ENCODE results near the gene NUBP1. TPM values are rescaled to one million over a fixed set of nuclear protein-coding genes. Genes with fewer than 3 reads are reported as not detected.

NUBP1 gene
- total and polyA plus RNA-seq, 7 donors, result 24.7 to 74.7 (median 29.6) TPM

GRCh38 chr16:10799736-10800135, 56.1 kb downstream of the NUBP1 start:
- intact Hi-C loops (cut with DNase I), result no loop called here
- H3K36me3 ChIP-seq (ENCODE audit: insufficient read depth in 1 of 2, low read depth in 1 of 2), result no peaks in the 10 kb centered on the region
- H3K27me3 ChIP-seq (ENCODE audit: insufficient read depth in 3 of 3, low read length in 2 of 3), result no peaks in the 10 kb centered on the region
- no peaks in the 10 kb centered on the region for H3K9me3 ChIP-seq
- H3K4me3 ChIP-seq, result no peak overlapping the region
- 88 to 95% (median 94%) methylated on average over 3 of the region's 3 CpGs for WGBS, 3 donors
- H3K27ac ChIP-seq, result no peak overlapping the region
- no peak for ATAC-seq
- no peaks in the 10 kb centered on the region for H3K4me1 ChIP-seq
- TF ChIP-seq CTCF (IDR thresholded peaks at IDR 0.05), result no peak
- no peak for DNase-seq

- WGBS, 3 donors, result 64 to 71% (median 66%) methylated on average over 9 of the region's 9 CpGs
- no peak for TF ChIP-seq CTCF (IDR thresholded peaks at IDR 0.05)
- Histone ChIP-seq H3K27ac (no peak overlapping the region), H3K36me3 (ENCODE audit: insufficient read depth in 1 of 2, low read depth in 1 of 2) (no peaks in the 10 kb centered on the region), H3K9me3 (no peaks in the 10 kb centered on the region), H3K27me3 (ENCODE audit: insufficient read depth in 3 of 3, low read length in 2 of 3) (no peaks in the 10 kb centered on the region), H3K4me1 (no peaks in the 10 kb centered on the region), H3K4me3 (no peak overlapping the region)
- intact Hi-C loops (cut with DNase I), result loop anchor here in 1 of 2 donors (5.0 kb wide), 1 partner anchor 48 kb away; no protein-coding TSS in a partner anchor
- DNase-seq, result no peak
- no peak for ATAC-seq
Observed at GRCh38 chr16:10805334-10805733, 61.7 kb downstream of the NUBP1 start.

GRCh38 chr16:10806698-10807097, 63.1 kb downstream of the NUBP1 start:
- intact Hi-C loops (cut with DNase I), result loop anchor here in 1 of 2 donors (5.0 kb wide), 1 partner anchor 49 kb away; no protein-coding TSS in a partner anchor
- Histone ChIP-seq H3K4me1 (no peaks in the 10 kb centered on the region), H3K9me3 (no peaks in the 10 kb centered on the region), H3K4me3 (no peak overlapping the region), H3K27me3 (ENCODE audit: insufficient read depth in 3 of 3, low read length in 2 of 3) (no peaks in the 10 kb centered on the region), H3K27ac (no peak overlapping the region), H3K36me3 (ENCODE audit: insufficient read depth in 1 of 2, low read depth in 1 of 2) (no peaks in the 10 kb centered on the region)
- no peak for ATAC-seq
- 83 to 91% (median 87%) methylated on average over 6 of the region's 6 CpGs for WGBS, 3 donors
- no peak for DNase-seq
- TF ChIP-seq CTCF (IDR thresholded peaks at IDR 0.05), result no peak

GRCh38 chr16:10808218-10808617, 64.6 kb downstream of the NUBP1 start:
- H3K4me1 ChIP-seq, result no peaks in the 10 kb centered on the region
- H3K27ac ChIP-seq, result no peak overlapping the region
- intact Hi-C loops (cut with DNase I), result loop anchor here in 1 of 2 donors (5.0 kb wide), 1 partner anchor 51 kb away; no protein-coding TSS in a partner anchor
- no peaks in the 10 kb centered on the region for H3K9me3 ChIP-seq
- DNase-seq (no peak), ATAC-seq (no peak)
- no peaks in the 10 kb centered on the region for H3K27me3 ChIP-seq (ENCODE audit: insufficient read depth in 3 of 3, low read length in 2 of 3)
- 81 to 87% (median 83%) methylated on average over 3 of the region's 3 CpGs for WGBS, 3 donors
- no peak overlapping the region for H3K4me3 ChIP-seq
- H3K36me3 ChIP-seq (ENCODE audit: insufficient read depth in 1 of 2, low read depth in 1 of 2), result no peaks in the 10 kb centered on the region
- TF ChIP-seq CTCF (IDR thresholded peaks at IDR 0.05), result no peak

GRCh38 chr16:10808850-10809249, 65.2 kb downstream of the NUBP1 start:
- DNase-seq, result no peak
- WGBS, 3 donors, result 68 to 79% (median 76%) methylated on average over 3 of the region's 3 CpGs
- Histone ChIP-seq H3K9me3 (no peaks in the 10 kb centered on the region), H3K4me1 (no peaks in the 10 kb centered on the region), H3K36me3 (ENCODE audit: insufficient read depth in 1 of 2, low read depth in 1 of 2) (no peaks in the 10 kb centered on the region), H3K4me3 (no peak overlapping the region), H3K27ac (no peak overlapping the region), H3K27me3 (ENCODE audit: insufficient read depth in 3 of 3, low read length in 2 of 3) (no peaks in the 10 kb centered on the region)
- no peak for TF ChIP-seq CTCF (IDR thresholded peaks at IDR 0.05)
- intact Hi-C loops (cut with DNase I), result loop anchor here in 1 of 2 donors (5.0 kb wide), 1 partner anchor 52 kb away; no protein-coding TSS in a partner anchor
- ATAC-seq, result no peak
